OCI-LY7 (cell line): ENCODE measurements around the gene KRT6B. TPM values are rescaled to one million over a fixed set of nuclear protein-coding genes. Genes with fewer than 3 reads are reported as not detected.

ENCODE experiments used
- BruUV-seq: library from RNA; stranded (reverse); fragments of 400-500 nt; replicated peaks from 2 replicates; lab custom pipeline; 2021; lab: Mats Ljungman, UMichigan
- CTCF ChIA-PET: fragments of 300-600 bp; sonication (Branson Sonifier 250); formaldehyde crosslinking; loops from one replicate; lab custom pipeline; 2022; ENCODE audit warnings: antibody characterized with exemption; ENCODE audit not compliant: unreplicated experiment; lab: Charles Lee
- POLR2A ChIA-PET: fragments of 300-600 bp; sonication (Branson Sonifier 250); formaldehyde crosslinking; loops from one replicate; lab custom pipeline; 2022; ENCODE audit warnings: antibody characterized with exemption; lab: Charles Lee
- DNase-seq: peaks from one replicate; pipeline ENCODE4 v3.0.0-alpha.2; 2015; ENCODE audit warnings: low spot score
- H2AFZ ChIP-seq: fragments of 200-600 bp; sonication (generic), shearing (Covaris generic); 2 replicates; pipeline ENCODE4 v1.6.1; 2014; ENCODE audit warnings: mild to moderate bottlenecking, antibody characterized with exemption, low read length, moderate library complexity
- H3K27ac ChIP-seq: fragments of 200-600 bp; sonication (generic); 2 replicates; pipeline ENCODE4 v1.5.1; 2014; ENCODE audit warnings: mixed run types, low read depth, mild to moderate bottlenecking, moderate library complexity, low read length, inconsistent platforms; ENCODE audit not compliant: poor library complexity, severe bottlenecking
- H3K36me3 ChIP-seq: fragments of 200-600 bp; sonication (generic); 2 replicates; pipeline ENCODE4 v1.6.1; 2014; ENCODE audit warnings: mild to moderate bottlenecking, antibody characterized with exemption, low read length, moderate library complexity, mixed read lengths; ENCODE audit not compliant: insufficient read depth
- H3K4me1 ChIP-seq: fragments of 200-600 bp; sonication (generic); 2 replicates; pipeline ENCODE4 v1.5.1; 2014; ENCODE audit warnings: mild to moderate bottlenecking, low read length; ENCODE audit not compliant: insufficient read depth, poor library complexity, severe bottlenecking
- H3K4me2 ChIP-seq: fragments of 200-600 bp; sonication (generic); 2 replicates; pipeline ENCODE4 v1.6.1; 2014; ENCODE audit warnings: mild to moderate bottlenecking, low read length
- H3K4me3 ChIP-seq: fragments of 200-600 bp; sonication (generic); 2 replicates; pipeline ENCODE4 v1.5.1; 2014; ENCODE audit warnings: mild to moderate bottlenecking, low read depth, low read length; ENCODE audit not compliant: poor library complexity, severe bottlenecking
- H3K79me2 ChIP-seq: fragments of 200-600 bp; sonication (generic); 2 replicates; pipeline ENCODE4 v1.6.1; 2016; ENCODE audit warnings: low read depth, mild to moderate bottlenecking, low read length, moderate library complexity, mixed read lengths; ENCODE audit not compliant: insufficient read depth
- H3K9me2 ChIP-seq: fragments of 200-600 bp; sonication (generic); 2 replicates; pipeline ENCODE4 v1.6.1; 2016; ENCODE audit warnings: mild to moderate bottlenecking, low read length, mixed read lengths; ENCODE audit not compliant: insufficient read depth
- H3K9me3 ChIP-seq: fragments of 200-600 bp; sonication (generic); 2 replicates; pipeline ENCODE4 v1.6.1; 2014; ENCODE audit warnings: mild to moderate bottlenecking, mixed run types, low read length, mixed read lengths
- H4K20me1 ChIP-seq: fragments of 200-600 bp; sonication (generic); 2 replicates; pipeline ENCODE4 v1.6.1; 2014; ENCODE audit warnings: mild to moderate bottlenecking, antibody characterized with exemption, low read length, moderate library complexity, mixed read lengths; ENCODE audit not compliant: insufficient read depth
- CTCF ChIP-seq: fragments of 200-600 bp; sonication (generic); conservative IDR thresholded peaks from 2 replicates; pipeline ENCODE4 v1.5.1; 2014; ENCODE audit warnings: mild to moderate bottlenecking, antibody characterized with exemption, low read length, moderate library complexity, mixed read lengths
- EZH2phosphoT487 ChIP-seq: fragments of 200-600 bp; sonication (generic); IDR thresholded peaks from 2 replicates; pipeline ENCODE4 v1.6.1; 2018; ENCODE audit warnings: low read depth, borderline replicate concordance, mild to moderate bottlenecking, mixed run types, antibody characterized with exemption, low read length, moderate library complexity, mixed read lengths
- intact Hi-C: fragments of 100-400 bp; cut with micrococcal nuclease; formaldehyde crosslinking; loops from one replicate; pipeline ENCODE4 v1.10.0; 2022; ENCODE audit not compliant: unreplicated experiment
- total RNA-seq, 2 experiments: library from RNA; depleted of rRNA in 1 of 2; stranded (reverse); fragments of >200 nt in 1 of 2; shearing (Covaris generic) in 1 of 2; gene quantifications; 2 replicates each; pipeline ENCODE4 v1.2.3, GENCODE V29; 2014 to 2022

KRT6B gene
- total RNA-seq, 2 experiments from 2014 or later = not detected

- TF ChIP-seq EZH2phosphoT487 = no peak
- TF ChIP-seq CTCF = no peak
- H3K9me3 ChIP-seq = no peaks in the 10 kb centered on the region
- no peaks in the 10 kb centered on the region for H3K79me2 ChIP-seq
- no peak for DNase-seq
- no TSS peak for BruUV-seq
- H3K27ac ChIP-seq = no peak overlapping the region
- H3K4me2 ChIP-seq = peak overlapping the region; percentile 48
- H3K36me3 ChIP-seq = no peaks in the 10 kb centered on the region
- intact Hi-C loops = no loop called here
- H4K20me1 ChIP-seq = no peaks in the 10 kb centered on the region
- no peak overlapping the region for H3K4me3 ChIP-seq
- CTCF ChIA-PET = interaction anchor here (0.6 kb wide), 1 partner anchor 113 kb away, joined by 3 read pairs; no protein-coding TSS in a partner anchor
- no peaks in the 10 kb centered on the region for H3K9me2 ChIP-seq
- POLR2A ChIA-PET = interaction anchor here (0.6 kb wide), 2 partner anchors 323 to 395 kb away, joined by 3 to 5 read pairs; no protein-coding TSS in a partner anchor
- 0 out of 2 replicates have a peak overlapping the region, but pooled peaks have one; percentile 34 for H2AFZ ChIP-seq
- peaks cover 21% of the 10 kb centered on the region for H3K4me1 ChIP-seq
Measured at GRCh38 chr12:52496590-52497071, 44.7 kb upstream of the KRT6B start.

- BruUV-seq = no TSS peak
- H3K9me3 ChIP-seq = no peaks in the 10 kb centered on the region
- peak; percentile 8 for DNase-seq
- H3K36me3 ChIP-seq = no peaks in the 10 kb centered on the region
- intact Hi-C loops = no loop called here
- peaks cover 21% of the 10 kb centered on the region for H3K4me1 ChIP-seq
- H3K4me3 ChIP-seq = no peak overlapping the region
- H3K9me2 ChIP-seq = no peaks in the 10 kb centered on the region
- TF ChIP-seq CTCF (no peak), EZH2phosphoT487 (no peak)
- H3K4me2 ChIP-seq = peak overlapping the region; percentile 48
- H3K27ac ChIP-seq = no peak overlapping the region
- CTCF ChIA-PET = no interaction called here
- peak overlapping the region; percentile 34; the same call in 1 of the 2 replicates for H2AFZ ChIP-seq
- H4K20me1 ChIP-seq = no peaks in the 10 kb centered on the region
- H3K79me2 ChIP-seq = no peaks in the 10 kb centered on the region
- POLR2A ChIA-PET = interaction anchor here (0.6 kb wide), 2 partner anchors 324 to 395 kb away, joined by 3 to 5 read pairs; no protein-coding TSS in a partner anchor
Measured at GRCh38 chr12:52496054-52496453, 44.1 kb upstream of the KRT6B start.

GRCh38 chr12:52495389-52495788, 43.4 kb upstream of the KRT6B start:
- H3K27ac ChIP-seq = no peak overlapping the region
- H3K9me3 ChIP-seq = no peaks in the 10 kb centered on the region
- H3K36me3 ChIP-seq = no peaks in the 10 kb centered on the region
- no peaks in the 10 kb centered on the region for H4K20me1 ChIP-seq
- H3K4me1 ChIP-seq = peaks cover 21% of the 10 kb centered on the region
- DNase-seq = peak; percentile 18
- H3K4me2 ChIP-seq = peak overlapping the region; percentile 48
- TF ChIP-seq CTCF (no peak), EZH2phosphoT487 (no peak)
- H3K4me3 ChIP-seq = no peak overlapping the region
- intact Hi-C loops = no loop called here
- peak overlapping the region; percentile 44; the same call in 1 of the 2 replicates for H2AFZ ChIP-seq
- H3K9me2 ChIP-seq = no peaks in the 10 kb centered on the region
- CTCF ChIA-PET = no interaction called here
- H3K79me2 ChIP-seq = no peaks in the 10 kb centered on the region
- BruUV-seq = no TSS peak
- POLR2A ChIA-PET = interaction anchor here (0.7 kb wide), 1 partner anchor 444 kb away, joined by 3 read pairs; no protein-coding TSS in a partner anchor
